Fibroblast of lung (primary cell): Measurements from ENCODE around the gene SERPINH1. TPM values are rescaled to one million over a fixed set of nuclear protein-coding genes. Genes with fewer than 3 reads are reported as not detected.

Source experiments
- DNase-seq, 2 donors: peaks; one replicate each; pipeline versions ENCODE4 v3.0.0 to v3.0.0-alpha.2; 2010; ENCODE audit warnings: low read depth in 2 of 2
- H2AFZ ChIP-seq: 2 replicates; pipeline ENCODE4 v1.5.1; 2012; ENCODE audit warnings: low read length, control low read depth, inconsistent platforms
- H3K27ac ChIP-seq: 2 replicates; pipeline ENCODE4 v1.5.1; 2011; ENCODE audit warnings: low read length, control low read depth; ENCODE audit not compliant: insufficient read depth
- H3K27me3 ChIP-seq: 2 replicates; pipeline ENCODE4 v1.5.1; 2011; ENCODE audit warnings: mild to moderate bottlenecking, low read length; ENCODE audit not compliant: control insufficient read depth, insufficient read depth
- H3K36me3 ChIP-seq: 2 replicates; pipeline ENCODE4 v1.5.1; 2011; ENCODE audit warnings: low read length; ENCODE audit not compliant: control insufficient read depth, insufficient read depth
- H3K4me1 ChIP-seq: 2 replicates; pipeline ENCODE4 v1.5.1; 2011; ENCODE audit warnings: low read length; ENCODE audit not compliant: control insufficient read depth, insufficient read depth; ENCODE audit errors: extremely low read depth
- H3K4me2 ChIP-seq: 2 replicates; pipeline ENCODE4 v1.5.1; 2011; ENCODE audit warnings: low read length, control low read depth; ENCODE audit not compliant: insufficient read depth; ENCODE audit errors: extremely low read depth
- H3K4me3 ChIP-seq, 4 experiments: fragments of 200-600 bp in 1 of 4; sonication (generic) in 1 of 4; replicated peaks in 1 of 4; 2 replicates each; pipeline ENCODE4 v1.5.1; 2011 to 2016; ENCODE audit warnings: low read length in 4 of 4, low read depth in 3 of 4, mild to moderate bottlenecking in 3 of 4, control low read depth in 2 of 4, inconsistent platforms in 1 of 4, mixed read lengths in 1 of 4; ENCODE audit not compliant: insufficient read depth in 1 of 4; ENCODE audit errors: control extremely low read depth in 1 of 4
- H3K79me2 ChIP-seq: 2 replicates; pipeline ENCODE4 v1.5.1; 2012; ENCODE audit warnings: mild to moderate bottlenecking, low read length, inconsistent platforms; ENCODE audit not compliant: control insufficient read depth, insufficient read depth
- H3K9ac ChIP-seq: 2 replicates; pipeline ENCODE4 v1.5.1; 2011; ENCODE audit warnings: mild to moderate bottlenecking, low read length, control low read depth; ENCODE audit not compliant: insufficient read depth
- H3K9me3 ChIP-seq: 2 replicates; pipeline ENCODE4 v1.5.1; 2012; ENCODE audit warnings: low read depth, low read length; ENCODE audit not compliant: control insufficient read depth, insufficient read depth
- H4K20me1 ChIP-seq: 2 replicates; pipeline ENCODE4 v1.5.1; 2011; ENCODE audit warnings: low read length; ENCODE audit not compliant: control insufficient read depth, insufficient read depth; ENCODE audit errors: extremely low read depth
- EZH2 ChIP-seq: IDR thresholded peaks from 2 replicates; pipeline ENCODE4 v1.5.1; 2012; ENCODE audit warnings: low read length, control low read depth, mild to moderate bottlenecking; ENCODE audit errors: missing control alignments
- polyA minus RNA-seq: library from RNA; depleted of rRNA, polyadenylated mRNA; stranded (reverse); fragments of >200 nt; gene quantifications from 2 replicates; pipeline ENCODE4 v1.2.3, GENCODE V29; 2011; ENCODE audit warnings: low replicate concordance
- polyA plus RNA-seq, 2 donors: library from polyadenylated mRNA; depleted of rRNA in 1 of 2; stranded (reverse) in 1 of 2; unstranded in 1 of 2; fragments of >200 nt; gene quantifications; 2 replicates each; pipeline ENCODE4 v1.2.1, GENCODE V29; 2011 to 2012; ENCODE audit warnings: missing spikeins in 1 of 2
- total RNA-seq: library from RNA; depleted of rRNA; stranded (reverse); fragments of >200 nt; gene quantifications from 2 replicates; pipeline ENCODE4 v1.2.1, GENCODE V29; 2014
- TF ChIP-seq, protein P1 (sequence below), 2 donors: IDR thresholded peaks in 1 of 2; conservative IDR thresholded peaks in 1 of 2; 1 replicate in 1 of 2; 2 replicates in 1 of 2; pipeline ENCODE4 v1.5.1; 2011 to 2012; ENCODE audit warnings: low read length in 2 of 2, control low read depth in 1 of 2, inconsistent platforms in 1 of 2, low read depth in 1 of 2, mild to moderate bottlenecking in 1 of 2

The SERPINH1 gene
- total RNA-seq (750 and 828 TPM in 2 replicates), polyA plus RNA-seq (373 and 491 TPM in 2 replicates), polyA minus RNA-seq (802 and 1,363 TPM in 2 replicates)
- polyA plus RNA-seq (2012), result 777 and 1,001 TPM in 2 replicates

- peak; percentile 87 to 92 for DNase-seq
- peak within 1 kb of the TSS; percentile 91 for H3K27ac ChIP-seq
- no peaks in the 10 kb centered on the region for H3K9me3 ChIP-seq
- H3K79me2 ChIP-seq, result peaks cover 55% of the 10 kb centered on the region
- peak within 1 kb of the TSS; percentile 79 for H3K4me2 ChIP-seq
- H3K4me3 ChIP-seq, result peak within 1 kb of the TSS; percentile 89 to 99 (median 99)
- peaks cover 50% of the 10 kb centered on the region for H3K4me1 ChIP-seq
- H2AFZ ChIP-seq, result no peak within 1 kb of the TSS
- peaks cover 6% of the 10 kb centered on the region for H4K20me1 ChIP-seq
- no peaks in the 10 kb centered on the region for H3K27me3 ChIP-seq
- no peak for TF ChIP-seq EZH2
- TF ChIP-seq, protein P1, sequence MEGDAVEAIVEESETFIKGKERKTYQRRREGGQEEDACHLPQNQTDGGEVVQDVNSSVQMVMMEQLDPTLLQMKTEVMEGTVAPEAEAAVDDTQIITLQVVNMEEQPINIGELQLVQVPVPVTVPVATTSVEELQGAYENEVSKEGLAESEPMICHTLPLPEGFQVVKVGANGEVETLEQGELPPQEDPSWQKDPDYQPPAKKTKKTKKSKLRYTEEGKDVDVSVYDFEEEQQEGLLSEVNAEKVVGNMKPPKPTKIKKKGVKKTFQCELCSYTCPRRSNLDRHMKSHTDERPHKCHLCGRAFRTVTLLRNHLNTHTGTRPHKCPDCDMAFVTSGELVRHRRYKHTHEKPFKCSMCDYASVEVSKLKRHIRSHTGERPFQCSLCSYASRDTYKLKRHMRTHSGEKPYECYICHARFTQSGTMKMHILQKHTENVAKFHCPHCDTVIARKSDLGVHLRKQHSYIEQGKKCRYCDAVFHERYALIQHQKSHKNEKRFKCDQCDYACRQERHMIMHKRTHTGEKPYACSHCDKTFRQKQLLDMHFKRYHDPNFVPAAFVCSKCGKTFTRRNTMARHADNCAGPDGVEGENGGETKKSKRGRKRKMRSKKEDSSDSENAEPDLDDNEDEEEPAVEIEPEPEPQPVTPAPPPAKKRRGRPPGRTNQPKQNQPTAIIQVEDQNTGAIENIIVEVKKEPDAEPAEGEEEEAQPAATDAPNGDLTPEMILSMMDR (conservative IDR thresholded peaks at IDR 0.05 in 1 of 2, IDR thresholded peaks at IDR 0.05 in 1 of 2; ENCODE audit: low read depth in 1 of 2, low read length in 2 of 2), result no peak
- H3K36me3 ChIP-seq, result peaks cover 20% of the 10 kb centered on the region
- H3K9ac ChIP-seq, result peak within 1 kb of the TSS; percentile 94
Measured at GRCh38 chr11:75562048-75562835, at the start of gene SERPINH1. TSS of gene SERPINH1 (plus strand) at chr11:75562253. CDS start at chr11:75566350, 4,097 bp downstream.

DNA sequence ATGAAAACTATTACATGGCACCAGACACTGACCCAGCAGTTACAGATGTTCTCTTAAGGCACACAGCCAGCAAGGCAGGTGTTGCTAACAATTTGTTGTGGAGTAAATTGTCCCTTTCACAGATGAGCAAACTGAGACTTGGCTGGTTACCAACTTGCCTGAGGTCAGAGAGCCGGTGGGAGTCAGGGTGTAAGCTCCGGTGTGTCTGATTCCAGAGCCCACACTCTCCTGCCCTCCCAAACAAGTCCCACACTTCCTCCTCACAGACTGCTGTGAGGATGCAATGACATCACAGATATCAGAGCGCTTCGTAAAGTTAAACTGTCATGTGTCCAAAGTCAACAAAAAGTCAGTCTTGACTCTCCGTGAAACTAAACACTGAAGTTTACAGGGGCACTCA is 48.8 kb upstream of the SERPINH1 start:
- Histone ChIP-seq H4K20me1 (no peaks in the 10 kb centered on the region), H3K4me1 (no peaks in the 10 kb centered on the region), H3K4me2 (no peak overlapping the region), H3K9ac (no peak overlapping the region), H3K79me2 (no peaks in the 10 kb centered on the region), H3K27ac (no peak overlapping the region), H3K36me3 (no peaks in the 10 kb centered on the region), H3K27me3 (peaks cover 6% of the 10 kb centered on the region), H3K9me3 (no peaks in the 10 kb centered on the region), H2AFZ (no peak overlapping the region), H3K4me3 (no peak overlapping the region)
- peak; percentile 56 to 67 for DNase-seq
- TF ChIP-seq, protein P1 (conservative IDR thresholded peaks at IDR 0.05 in 1 of 2, IDR thresholded peaks at IDR 0.05 in 1 of 2; ENCODE audit: low read depth in 1 of 2, low read length in 2 of 2), result no peak
- TF ChIP-seq EZH2, result no peak

DNA sequence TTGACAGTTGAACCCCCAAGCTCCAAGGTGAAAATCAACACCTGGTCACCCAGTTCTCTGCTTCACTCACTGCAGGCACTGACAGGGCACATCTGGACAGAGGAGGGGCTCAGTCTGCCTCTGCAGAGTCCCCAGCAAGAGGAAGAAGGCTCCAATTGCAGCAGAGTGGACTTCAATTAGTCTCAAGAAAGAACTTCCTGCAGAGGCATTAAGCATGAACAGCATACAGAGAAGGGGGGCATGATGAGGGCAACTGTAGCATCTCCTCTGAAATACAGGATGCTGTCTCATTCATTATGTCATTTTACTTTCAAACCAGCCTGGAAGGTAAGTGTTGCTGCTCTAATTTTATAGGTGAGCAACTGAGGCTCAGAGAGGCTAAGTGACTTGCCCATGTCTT is 47.5 kb upstream of the SERPINH1 start:
- TF ChIP-seq, protein P1 (conservative IDR thresholded peaks at IDR 0.05 in 1 of 2, IDR thresholded peaks at IDR 0.05 in 1 of 2; ENCODE audit: low read depth in 1 of 2, low read length in 2 of 2), result no peak
- TF ChIP-seq EZH2, result no peak
- Histone ChIP-seq H3K4me2 (no peak overlapping the region), H3K27ac (no peak overlapping the region), H3K79me2 (no peaks in the 10 kb centered on the region), H3K4me3 (no peak overlapping the region), H4K20me1 (no peaks in the 10 kb centered on the region), H2AFZ (no peak overlapping the region), H3K27me3 (peaks cover 6% of the 10 kb centered on the region), H3K9me3 (no peaks in the 10 kb centered on the region), H3K36me3 (no peaks in the 10 kb centered on the region), H3K9ac (no peak overlapping the region), H3K4me1 (no peaks in the 10 kb centered on the region)
- DNase-seq, result no peak
